Uterus (tissue), 4 donors: Measurements from ENCODE around the gene VWA5B2. TPM values are rescaled to one million over a fixed set of nuclear protein-coding genes. Genes with fewer than 3 reads are reported as not detected.

ENCODE experiments used
- DNase-seq, 2 donors: peaks; one replicate each; pipeline ENCODE4 v3.0.0-alpha.2; 2019 to 2020
- H3K27ac ChIP-seq, 2 donors: fragments of 200-600 bp; sonication (generic); 1 replicate in 1 of 2; 2 replicates in 1 of 2; pipeline ENCODE4 v1.5.1; 2016 to 2018
- H3K27me3 ChIP-seq, 2 donors: fragments of 200-600 bp; sonication (generic); one replicate each; pipeline ENCODE4 v1.5.1; 2018 to 2019; ENCODE audit warnings: control low read depth in 1 of 2
- H3K36me3 ChIP-seq, 2 donors: fragments of 200-600 bp; sonication (generic); one replicate each; pipeline ENCODE4 v1.5.1; 2019; ENCODE audit warnings: control low read depth in 1 of 2
- H3K4me1 ChIP-seq, 2 donors: fragments of 200-600 bp; sonication (generic); one replicate each; pipeline ENCODE4 v1.5.1; 2018 to 2019; ENCODE audit warnings: control low read depth in 1 of 2
- H3K4me3 ChIP-seq, 2 donors: fragments of 200-600 bp; sonication (generic); 1 replicate in 1 of 2; 2 replicates in 1 of 2; pipeline ENCODE4 v1.5.1; 2018 to 2019; ENCODE audit warnings: mild to moderate bottlenecking in 1 of 2
- H3K9me3 ChIP-seq, 2 donors: fragments of 200-600 bp; sonication (generic); one replicate each; pipeline ENCODE4 v1.5.1; 2019; ENCODE audit warnings: control low read depth in 1 of 2
- POLR2A ChIP-seq, 2 donors: fragments of 450-650 bp; IDR thresholded peaks; one replicate each; pipeline ENCODE4 v1.6.1; 2016; ENCODE audit warnings: antibody characterized with exemption in 2 of 2, mild to moderate bottlenecking in 1 of 2, moderate library complexity in 1 of 2
- intact Hi-C: fragments of 100-400 bp; cut with DNase I; formaldehyde crosslinking; loops from one replicate; pipeline ENCODE4 v1.15.1; 2023; ENCODE audit warnings: low total_unique reads
- total RNA-seq, 4 donors: library from RNA; depleted of rRNA in 3 of 4; stranded (reverse); fragments of >200 nt in 3 of 4; gene quantifications; one replicate each; pipeline versions ENCODE4 v1.1.0 to v1.2.4, GENCODE V29; 2014 to 2023
- TF ChIP-seq, protein P1 (sequence below), 4 experiments: fragments of 200-600 bp in 2 of 4; fragments of 450-650 bp in 2 of 4; sonication (generic) in 2 of 4; IDR thresholded peaks; one replicate each; pipeline ENCODE4 v1.5.1; 2016 to 2019; ENCODE audit warnings: antibody characterized with exemption in 4 of 4, mild to moderate bottlenecking in 2 of 4, moderate library complexity in 1 of 4
- donor health status: DM: yes; HTN: yes; CAD: no.

VWA5B2 gene
- total RNA-seq, 4 donors from 2014 or later, result 0.35 TPM; not detected in 3

DNA sequence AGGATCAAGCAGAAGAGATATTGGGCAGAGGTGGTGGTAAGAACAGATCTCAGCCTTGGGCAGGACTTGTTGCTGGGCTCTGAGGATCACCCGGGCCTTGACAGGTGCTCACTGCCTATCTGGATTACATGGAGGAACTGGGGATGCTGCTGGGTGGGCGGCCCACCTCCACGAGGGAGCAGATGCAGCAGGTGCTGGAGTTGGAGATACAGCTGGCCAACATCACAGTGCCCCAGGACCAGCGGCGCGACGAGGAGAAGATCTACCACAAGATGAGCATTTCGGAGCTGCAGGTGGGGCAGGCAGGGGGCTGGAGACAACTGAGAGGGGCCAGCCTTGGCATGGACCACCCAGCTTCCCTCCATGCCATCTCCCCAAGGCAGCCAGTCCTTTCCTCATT, 54.3 kb downstream of the VWA5B2 start:
- TF ChIP-seq, protein P1, sequence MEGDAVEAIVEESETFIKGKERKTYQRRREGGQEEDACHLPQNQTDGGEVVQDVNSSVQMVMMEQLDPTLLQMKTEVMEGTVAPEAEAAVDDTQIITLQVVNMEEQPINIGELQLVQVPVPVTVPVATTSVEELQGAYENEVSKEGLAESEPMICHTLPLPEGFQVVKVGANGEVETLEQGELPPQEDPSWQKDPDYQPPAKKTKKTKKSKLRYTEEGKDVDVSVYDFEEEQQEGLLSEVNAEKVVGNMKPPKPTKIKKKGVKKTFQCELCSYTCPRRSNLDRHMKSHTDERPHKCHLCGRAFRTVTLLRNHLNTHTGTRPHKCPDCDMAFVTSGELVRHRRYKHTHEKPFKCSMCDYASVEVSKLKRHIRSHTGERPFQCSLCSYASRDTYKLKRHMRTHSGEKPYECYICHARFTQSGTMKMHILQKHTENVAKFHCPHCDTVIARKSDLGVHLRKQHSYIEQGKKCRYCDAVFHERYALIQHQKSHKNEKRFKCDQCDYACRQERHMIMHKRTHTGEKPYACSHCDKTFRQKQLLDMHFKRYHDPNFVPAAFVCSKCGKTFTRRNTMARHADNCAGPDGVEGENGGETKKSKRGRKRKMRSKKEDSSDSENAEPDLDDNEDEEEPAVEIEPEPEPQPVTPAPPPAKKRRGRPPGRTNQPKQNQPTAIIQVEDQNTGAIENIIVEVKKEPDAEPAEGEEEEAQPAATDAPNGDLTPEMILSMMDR (IDR thresholded peaks at IDR 0.05), result no peak
- no peak for TF ChIP-seq POLR2A (IDR thresholded peaks at IDR 0.05)
- Histone ChIP-seq H3K4me1 (no peaks in the 10 kb centered on the region), H3K27me3 (no peaks in the 10 kb centered on the region), H3K27ac (no peak overlapping the region), H3K4me3 (no peak overlapping the region), H3K36me3 (no peaks in the 10 kb centered on the region), H3K9me3 (no peaks in the 10 kb centered on the region)
- intact Hi-C loops, result no loop called here
- no peak for DNase-seq

- no peak overlapping the region for H3K27ac ChIP-seq
- no peaks in the 10 kb centered on the region for H3K36me3 ChIP-seq
- no peak overlapping the region for H3K4me3 ChIP-seq
- H3K27me3 ChIP-seq, result peaks cover 0 to 4% of the 10 kb centered on the region in 2 donors
- no peaks in the 10 kb centered on the region for H3K9me3 ChIP-seq
- H3K4me1 ChIP-seq, result no peaks in the 10 kb centered on the region
- TF ChIP-seq, protein P1 (IDR thresholded peaks at IDR 0.05), result no peak
- TF ChIP-seq POLR2A (IDR thresholded peaks at IDR 0.05), result no peak
- no peak for DNase-seq
- intact Hi-C loops, result no loop called here
Measured at GRCh38 chr3:184284696-184285095, 55.3 kb downstream of the VWA5B2 start.

GRCh38 chr3:184289426-184289938, 60.1 kb downstream of the VWA5B2 start:
- no peak for TF ChIP-seq POLR2A (IDR thresholded peaks at IDR 0.05)
- TF ChIP-seq, protein P1 (IDR thresholded peaks at IDR 0.05), result peak; percentile 7 to 31 (median 22)
- peaks cover 0 to 4% of the 10 kb centered on the region in 2 donors for H3K27me3 ChIP-seq
- no peak overlapping the region for H3K4me3 ChIP-seq
- no peaks in the 10 kb centered on the region for H3K36me3 ChIP-seq
- no peak for DNase-seq
- H3K27ac ChIP-seq, result no peak overlapping the region
- H3K4me1 ChIP-seq, result no peaks in the 10 kb centered on the region
- intact Hi-C loops, result no loop called here
- no peaks in the 10 kb centered on the region for H3K9me3 ChIP-seq

- no peaks in the 10 kb centered on the region for H3K36me3 ChIP-seq
- no peak for DNase-seq
- H3K9me3 ChIP-seq, result no peaks in the 10 kb centered on the region
- TF ChIP-seq, protein P1 (IDR thresholded peaks at IDR 0.05), result no peak
- TF ChIP-seq POLR2A (IDR thresholded peaks at IDR 0.05), result no peak
- no peak overlapping the region for H3K4me3 ChIP-seq
- no peak overlapping the region for H3K27ac ChIP-seq
- H3K27me3 ChIP-seq, result peaks cover 0 to 4% of the 10 kb centered on the region in 2 donors
- H3K4me1 ChIP-seq, result no peaks in the 10 kb centered on the region
- intact Hi-C loops, result loop anchor here (1.0 kb wide), 1 partner anchor 27 kb away; no protein-coding TSS in a partner anchor
Measured at GRCh38 chr3:184290331-184290730, 60.9 kb downstream of the VWA5B2 start.

DNA sequence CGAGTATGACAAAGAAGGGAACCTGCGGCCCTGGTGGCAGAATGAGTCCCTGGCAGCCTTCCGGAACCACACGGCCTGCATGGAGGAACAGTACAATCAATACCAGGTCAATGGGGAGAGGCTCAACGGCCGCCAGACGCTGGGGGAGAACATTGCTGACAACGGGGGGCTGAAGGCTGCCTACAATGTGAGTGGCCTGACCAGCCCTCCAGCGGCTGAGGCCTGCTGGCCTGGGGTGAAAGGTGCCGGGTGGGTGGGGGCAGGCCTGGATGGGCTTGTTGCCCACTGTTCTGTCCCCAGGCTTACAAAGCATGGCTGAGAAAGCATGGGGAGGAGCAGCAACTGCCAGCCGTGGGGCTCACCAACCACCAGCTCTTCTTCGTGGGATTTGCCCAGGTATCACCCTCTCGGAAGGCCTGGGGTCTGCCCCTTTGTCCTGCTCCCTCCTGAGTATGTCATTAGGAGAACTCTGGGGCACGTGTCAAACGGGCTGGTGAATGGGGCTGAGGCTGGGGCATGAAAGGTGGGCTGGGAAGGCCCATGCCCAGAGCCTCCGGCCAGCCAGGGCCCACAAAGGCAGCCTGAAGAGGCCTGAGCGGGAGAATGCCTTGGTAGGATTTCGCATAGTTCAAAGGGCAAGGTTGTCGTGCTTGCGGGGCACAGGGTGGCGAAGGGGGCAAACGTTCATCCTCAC, 61.8 kb downstream of the VWA5B2 start:
- Histone ChIP-seq H3K4me3 (no peak overlapping the region), H3K36me3 (no peaks in the 10 kb centered on the region), H3K4me1 (no peaks in the 10 kb centered on the region), H3K9me3 (no peaks in the 10 kb centered on the region), H3K27me3 (peaks cover 0 to 4% of the 10 kb centered on the region in 2 donors), H3K27ac (no peak overlapping the region)
- TF ChIP-seq, protein P1 (IDR thresholded peaks at IDR 0.05), result no peak
- DNase-seq, result no peak
- intact Hi-C loops, result no loop called here
